Measurements from ENCODE around the gene PHF12. TPM values are rescaled to one million over a fixed set of nuclear protein-coding genes. Genes with fewer than 3 reads are reported as not detected.

Gene PHF12
- total RNA-seq, 1 experiment from 2014 or later = 37.6 TPM

DNA sequence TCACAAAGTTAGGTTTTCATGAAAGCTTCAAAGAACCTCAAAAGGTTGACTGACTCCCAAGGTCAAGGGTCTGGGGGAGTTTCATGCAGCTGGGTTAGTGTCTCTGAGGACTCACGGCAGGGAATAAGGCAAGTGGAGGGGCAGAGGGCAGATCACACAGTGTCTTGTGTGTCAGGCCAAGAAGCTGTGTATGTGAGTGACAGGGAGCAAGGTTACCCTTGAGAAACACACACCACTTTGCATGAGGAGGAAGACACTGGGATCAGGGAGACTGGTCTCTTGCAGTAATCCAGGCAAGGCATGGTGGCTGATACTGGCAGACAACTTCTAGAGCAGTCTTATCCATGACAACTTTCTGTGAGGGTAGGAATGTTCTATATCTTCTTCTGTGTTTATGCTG is 60.1 kb downstream of the PHF12 start:
- TF ChIP-seq, protein P1, sequence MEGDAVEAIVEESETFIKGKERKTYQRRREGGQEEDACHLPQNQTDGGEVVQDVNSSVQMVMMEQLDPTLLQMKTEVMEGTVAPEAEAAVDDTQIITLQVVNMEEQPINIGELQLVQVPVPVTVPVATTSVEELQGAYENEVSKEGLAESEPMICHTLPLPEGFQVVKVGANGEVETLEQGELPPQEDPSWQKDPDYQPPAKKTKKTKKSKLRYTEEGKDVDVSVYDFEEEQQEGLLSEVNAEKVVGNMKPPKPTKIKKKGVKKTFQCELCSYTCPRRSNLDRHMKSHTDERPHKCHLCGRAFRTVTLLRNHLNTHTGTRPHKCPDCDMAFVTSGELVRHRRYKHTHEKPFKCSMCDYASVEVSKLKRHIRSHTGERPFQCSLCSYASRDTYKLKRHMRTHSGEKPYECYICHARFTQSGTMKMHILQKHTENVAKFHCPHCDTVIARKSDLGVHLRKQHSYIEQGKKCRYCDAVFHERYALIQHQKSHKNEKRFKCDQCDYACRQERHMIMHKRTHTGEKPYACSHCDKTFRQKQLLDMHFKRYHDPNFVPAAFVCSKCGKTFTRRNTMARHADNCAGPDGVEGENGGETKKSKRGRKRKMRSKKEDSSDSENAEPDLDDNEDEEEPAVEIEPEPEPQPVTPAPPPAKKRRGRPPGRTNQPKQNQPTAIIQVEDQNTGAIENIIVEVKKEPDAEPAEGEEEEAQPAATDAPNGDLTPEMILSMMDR (IDR thresholded peaks at IDR 0.05; ENCODE audit: unreplicated experiment) = no peak
- peaks cover 41% of the 10 kb centered on the region for H3K36me3 Mint-ChIP-seq (ENCODE audit: insufficient read depth, unreplicated experiment)
- intact Hi-C loops (cut with micrococcal nuclease) = no loop called here
- no peak overlapping the region for H3K27ac Mint-ChIP-seq (ENCODE audit: low read depth, unreplicated experiment)
- POLR2A ChIA-PET = interaction anchor here (0.6 to 1.8 kb wide), 2 partner anchors 49 to 163 kb away, joined by 4 read pairs; no protein-coding TSS in a partner anchor
- no peaks in the 10 kb centered on the region for H3K9me3 Mint-ChIP-seq (ENCODE audit: unreplicated experiment)
- no TSS peak for BruUV-seq (replicated peaks)
- peaks cover 17% of the 10 kb centered on the region for H3K4me1 Mint-ChIP-seq (ENCODE audit: insufficient read depth, unreplicated experiment)
- no peak for DNase-seq (ENCODE audit: unreplicated experiment)
- no peak overlapping the region for H3K4me3 Mint-ChIP-seq (ENCODE audit: unreplicated experiment)
- H3K27me3 Mint-ChIP-seq (ENCODE audit: insufficient read depth, unreplicated experiment) = no peaks in the 10 kb centered on the region
- CTCF ChIA-PET = interaction anchor here (0.6 to 1.6 kb wide), 2 partner anchors 10 to 80 kb away, joined by 3 to 4 read pairs; no protein-coding TSS in a partner anchor

DNA sequence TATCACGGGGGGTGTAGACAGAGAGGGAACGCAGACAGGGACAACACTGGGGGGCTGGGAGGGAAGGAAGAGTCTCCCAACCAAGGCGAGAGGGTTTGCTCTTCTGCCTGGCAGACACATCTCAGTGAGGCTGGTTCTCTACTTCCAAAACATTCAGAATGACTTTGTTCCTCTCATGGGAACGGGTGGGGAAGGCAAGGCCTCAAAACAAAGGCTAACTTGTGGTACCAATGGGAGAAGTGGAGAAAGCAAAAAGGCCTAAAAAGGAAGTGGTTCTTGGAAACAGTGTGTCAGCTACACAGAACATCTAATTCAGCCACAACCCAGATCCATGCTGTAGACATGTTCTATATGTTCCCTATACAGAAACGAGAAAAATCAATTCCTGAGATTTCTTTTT is 61.3 kb downstream of the PHF12 start:
- no TSS peak for BruUV-seq (replicated peaks)
- Mint-ChIP-seq H3K4me1 (ENCODE audit: insufficient read depth, unreplicated experiment) (peaks cover 11% of the 10 kb centered on the region), H3K36me3 (ENCODE audit: insufficient read depth, unreplicated experiment) (peaks cover 45% of the 10 kb centered on the region), H3K27me3 (ENCODE audit: insufficient read depth, unreplicated experiment) (no peaks in the 10 kb centered on the region), H3K27ac (ENCODE audit: low read depth, unreplicated experiment) (no peak overlapping the region), H3K9me3 (ENCODE audit: unreplicated experiment) (no peaks in the 10 kb centered on the region), H3K4me3 (ENCODE audit: unreplicated experiment) (no peak overlapping the region)
- intact Hi-C loops (cut with micrococcal nuclease) = no loop called here
- ChIA-PET POLR2A (interaction anchor here (0.5 to 0.7 kb wide), 2 partner anchors 55 to 1040 kb away, joined by 3 read pairs; partner anchors contain the start of gene SSH2), CTCF (interaction anchor here (0.7 kb wide), 2 partner anchors 32 to 122 kb away, joined by 3 to 6 read pairs; no protein-coding TSS in a partner anchor)
- TF ChIP-seq, protein P1 (IDR thresholded peaks at IDR 0.05; ENCODE audit: unreplicated experiment) = no peak
- no peak for DNase-seq (ENCODE audit: unreplicated experiment)

DNA sequence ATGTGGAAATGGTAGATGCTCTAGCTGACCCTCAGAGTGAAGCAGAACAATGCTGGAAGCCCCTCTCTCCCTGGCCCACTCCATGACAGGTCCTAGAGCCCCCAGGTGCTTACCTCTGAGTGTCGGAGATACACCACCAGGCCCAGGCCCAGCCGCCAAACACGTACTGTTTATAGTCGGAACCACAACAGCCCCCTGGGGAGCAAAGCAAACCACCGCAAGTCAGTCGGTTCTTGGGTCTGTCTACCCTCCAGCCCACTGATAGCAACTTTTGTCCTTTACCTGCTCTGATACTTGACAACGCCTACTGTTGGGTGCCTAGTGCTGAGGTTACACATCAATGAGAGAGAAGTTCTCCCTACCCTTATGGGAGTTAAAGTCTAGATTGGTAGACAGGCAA is 62.5 kb downstream of the PHF12 start:
- Mint-ChIP-seq H3K27ac (ENCODE audit: low read depth, unreplicated experiment) (no peak overlapping the region), H3K4me3 (ENCODE audit: unreplicated experiment) (no peak overlapping the region), H3K4me1 (ENCODE audit: insufficient read depth, unreplicated experiment) (peaks cover 11% of the 10 kb centered on the region), H3K36me3 (ENCODE audit: insufficient read depth, unreplicated experiment) (peaks cover 56% of the 10 kb centered on the region), H3K9me3 (ENCODE audit: unreplicated experiment) (no peaks in the 10 kb centered on the region), H3K27me3 (ENCODE audit: insufficient read depth, unreplicated experiment) (no peaks in the 10 kb centered on the region)
- POLR2A ChIA-PET = no interaction called here
- no peak for DNase-seq (ENCODE audit: unreplicated experiment)
- TF ChIP-seq, protein P1 (IDR thresholded peaks at IDR 0.05; ENCODE audit: unreplicated experiment) = no peak
- intact Hi-C loops (cut with micrococcal nuclease) = no loop called here
- CTCF ChIA-PET = no interaction called here
- BruUV-seq (replicated peaks) = no TSS peak

DNA sequence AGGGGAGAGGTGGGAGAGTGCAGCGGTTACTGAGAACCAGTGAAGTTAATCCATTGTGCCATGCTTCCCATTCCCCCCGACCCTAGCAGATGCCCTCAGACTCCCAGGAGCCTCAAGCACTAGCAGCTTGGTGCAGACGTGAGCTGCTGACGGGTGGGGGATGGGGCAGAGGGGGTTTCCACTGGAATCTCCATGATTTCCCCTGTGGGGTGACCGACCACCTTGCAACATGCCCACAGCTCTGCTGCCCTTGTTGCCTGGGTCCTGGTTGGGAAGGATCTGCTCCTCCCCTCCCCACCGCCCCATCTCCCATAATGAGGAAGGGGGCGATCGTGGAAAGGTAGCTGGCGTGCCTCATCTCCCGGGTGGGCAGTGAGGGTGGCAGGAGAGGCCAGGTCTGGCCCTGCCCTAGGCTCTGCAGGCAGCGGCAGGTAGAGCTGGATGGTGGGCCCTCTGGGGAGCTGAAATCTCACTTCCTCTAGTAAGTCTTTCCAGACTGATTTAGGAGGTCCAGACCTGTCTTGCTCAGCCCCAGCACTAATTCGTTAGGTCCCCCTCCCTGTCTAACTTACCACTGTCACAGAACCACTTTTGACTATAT is 63.3 kb downstream of the PHF12 start:
- Mint-ChIP-seq H3K36me3 (ENCODE audit: insufficient read depth, unreplicated experiment) (peaks cover 56% of the 10 kb centered on the region), H3K9me3 (ENCODE audit: unreplicated experiment) (no peaks in the 10 kb centered on the region), H3K4me3 (ENCODE audit: unreplicated experiment) (no peak overlapping the region), H3K27ac (ENCODE audit: low read depth, unreplicated experiment) (no peak overlapping the region), H3K4me1 (ENCODE audit: insufficient read depth, unreplicated experiment) (peaks cover 5% of the 10 kb centered on the region), H3K27me3 (ENCODE audit: insufficient read depth, unreplicated experiment) (no peaks in the 10 kb centered on the region)
- BruUV-seq (replicated peaks) = no TSS peak
- intact Hi-C loops (cut with micrococcal nuclease) = no loop called here
- POLR2A ChIA-PET = interaction anchor here (0.9 to 1.0 kb wide), 2 partner anchors 9 to 10 kb away, joined by 3 read pairs; partner anchors contain the start of gene FLOT2
- DNase-seq (ENCODE audit: unreplicated experiment) = no peak
- CTCF ChIA-PET = no interaction called here
- TF ChIP-seq, protein P1 (IDR thresholded peaks at IDR 0.05; ENCODE audit: unreplicated experiment) = no peak

Data from MCF 10A (cell line).